ENCODE data around the gene HPS3.
"Not testable (repeated sequence)": the region's sequence is repeated elsewhere in the genome, so short reads cannot be mapped to it uniquely, and the experiment has no call there.

The HPS3 gene

DNA sequence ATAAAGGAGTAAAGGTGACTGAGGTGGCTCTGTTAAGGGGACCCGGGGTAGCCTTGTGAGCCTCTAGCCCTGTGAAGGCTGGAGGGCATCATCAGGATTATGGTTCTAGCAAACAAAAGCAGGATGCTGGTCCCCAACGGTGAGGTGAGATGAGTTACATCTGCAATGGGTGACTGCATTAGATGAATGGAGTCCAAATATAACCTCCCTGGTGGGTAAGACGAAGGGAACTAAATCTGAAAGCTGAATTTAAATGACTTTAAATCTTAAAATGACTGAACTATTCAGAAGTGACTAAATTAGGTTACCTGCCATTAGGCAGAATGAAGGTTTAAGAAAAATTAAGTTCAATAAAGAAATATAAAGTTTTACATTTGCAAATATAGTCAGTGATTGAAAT is 38.5 kb upstream of the HPS3 start:
- Histone ChIP-seq H3K4me1 (peaks cover 10% of the 10 kb centered on the region), H4K20me1 (no peaks in the 10 kb centered on the region; the same call in 1 of the 2 replicates), H3K4me2 (peak overlapping the region; percentile 17; the same call in 1 of the 2 replicates), H3K27me3 (no peaks in the 10 kb centered on the region), H3K9ac (no peak overlapping the region), H3K4me3 (no peak overlapping the region), H3K36me3 (no peaks in the 10 kb centered on the region), H3K27ac (no peak overlapping the region), H3K9me3 (peaks cover 6% of the 10 kb centered on the region; the same call in 1 of the 2 replicates)
- TF ChIP-seq Cebpa-rat (IDR thresholded peaks at IDR 0.05), result no peak

DNA sequence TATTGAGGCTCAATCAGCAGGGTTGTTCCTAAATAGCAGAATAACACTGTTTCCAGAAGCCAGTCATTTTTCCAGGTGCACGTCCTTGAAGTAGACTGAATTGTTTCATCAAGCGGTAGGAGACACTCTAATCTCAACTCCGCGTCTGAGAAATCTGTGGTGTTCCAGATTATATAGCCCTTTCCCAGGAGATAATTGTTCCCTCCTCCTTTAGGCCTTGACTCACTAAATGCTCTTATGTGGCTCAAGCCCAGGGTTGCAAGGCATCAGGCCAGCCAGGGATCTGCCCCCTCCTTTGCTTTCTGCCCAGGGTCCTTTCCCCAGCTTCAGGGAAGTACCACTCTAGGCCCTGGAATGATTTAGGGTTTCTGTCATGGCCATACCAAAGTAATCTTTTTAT is 37.5 kb upstream of the HPS3 start:
- TF ChIP-seq Cebpa-rat (IDR thresholded peaks at IDR 0.05), result no peak
- Histone ChIP-seq H3K27me3 (no peaks in the 10 kb centered on the region), H4K20me1 (no peaks in the 10 kb centered on the region), H3K4me1 (peaks cover 7% of the 10 kb centered on the region), H3K9ac (no peak overlapping the region), H3K9me3 (peaks cover 6% of the 10 kb centered on the region; the same call in 1 of the 2 replicates), H3K36me3 (no peaks in the 10 kb centered on the region), H3K4me3 (no peak overlapping the region), H3K4me2 (no peak overlapping the region), H3K27ac (no peak overlapping the region)

DNA sequence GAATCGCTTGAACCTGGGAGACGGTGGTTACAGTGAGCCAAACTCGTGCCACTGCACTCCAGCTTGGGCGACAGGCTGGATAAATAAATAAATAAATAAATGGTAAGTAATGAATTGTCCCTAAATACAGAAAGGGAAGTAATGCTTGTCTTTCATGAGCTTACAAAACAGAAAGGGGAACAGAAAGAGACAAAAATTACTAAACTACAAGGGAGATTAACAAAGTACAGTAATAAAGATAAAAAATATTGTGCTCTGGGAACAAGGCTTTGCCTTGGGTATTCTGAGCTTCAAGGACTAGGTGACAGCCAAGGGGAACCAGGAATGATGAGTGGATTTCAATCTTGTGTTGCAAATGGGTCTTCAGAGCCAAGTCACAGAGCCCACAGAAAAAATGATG is 34.0 kb upstream of the HPS3 start:
- H3K4me2 ChIP-seq, result no peak overlapping the region
- H3K4me1 ChIP-seq, result peaks cover 5% of the 10 kb centered on the region
- H3K4me3 ChIP-seq, result no peak overlapping the region
- H3K9ac ChIP-seq, result no peak overlapping the region
- no peaks in the 10 kb centered on the region for H4K20me1 ChIP-seq
- H3K27ac ChIP-seq, result no peak overlapping the region
- no peaks in the 10 kb centered on the region for H3K27me3 ChIP-seq
- no peaks in the 10 kb centered on the region for H3K9me3 ChIP-seq
- H3K36me3 ChIP-seq, result no peaks in the 10 kb centered on the region
- TF ChIP-seq Cebpa-rat (IDR thresholded peaks at IDR 0.05), result no peak

DNA sequence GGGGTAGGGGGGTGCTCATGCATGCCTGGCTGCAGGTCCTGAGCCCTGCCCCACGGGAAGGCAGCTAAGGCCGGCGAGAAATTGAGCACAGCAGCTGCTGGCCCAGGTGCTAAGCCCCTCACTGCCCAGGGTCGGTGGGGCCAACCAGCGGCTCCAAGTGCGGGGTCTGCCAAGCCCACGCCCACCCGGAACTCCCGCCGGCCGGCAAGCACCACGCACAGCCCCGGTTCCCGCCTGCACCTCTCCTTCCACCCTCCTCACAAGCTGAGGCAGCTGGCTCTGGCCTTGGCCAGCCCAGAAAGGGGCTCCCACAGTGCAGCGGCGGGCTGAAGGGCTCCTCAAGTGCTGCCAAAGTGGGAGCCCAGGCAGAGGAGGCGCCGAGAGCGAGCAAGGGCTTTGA is 31.5 kb upstream of the HPS3 start:
- H3K27ac ChIP-seq, H3K36me3 ChIP-seq, H4K20me1 ChIP-seq, H3K9me3 ChIP-seq, H3K27me3 ChIP-seq, H3K4me1 ChIP-seq, H3K9ac ChIP-seq, H3K4me3 ChIP-seq, H3K4me2 ChIP-seq: not testable (repeated sequence)

DNA sequence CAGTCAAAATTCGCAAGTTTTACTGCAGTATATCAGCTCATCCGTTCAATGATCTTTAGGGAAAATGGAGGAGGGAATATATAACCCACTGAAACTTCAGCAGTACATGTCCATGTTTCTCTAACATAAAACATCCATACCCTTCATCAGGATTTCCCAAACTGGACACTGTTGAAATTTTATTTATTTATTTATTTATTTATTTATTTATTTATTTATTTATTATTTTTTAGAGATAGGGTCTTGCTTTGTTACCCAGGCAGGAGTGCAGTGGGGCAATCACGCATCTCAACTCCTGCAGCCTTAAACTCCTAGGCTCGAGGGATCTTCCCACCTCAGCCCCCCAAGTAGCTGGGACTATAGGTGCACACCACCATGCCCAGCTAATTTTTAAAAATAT is 28.3 kb upstream of the HPS3 start:
- Histone ChIP-seq H3K4me1 (0 out of 2 replicates have a peak, but pooled peaks cover 4% of the 10 kb centered on the region), H3K4me3 (no peak overlapping the region), H3K9me3 (peaks cover 4% of the 10 kb centered on the region), H3K4me2 (no peak overlapping the region), H3K36me3 (no peaks in the 10 kb centered on the region), H4K20me1 (no peaks in the 10 kb centered on the region), H3K27ac (no peak overlapping the region), H3K9ac (no peak overlapping the region), H3K27me3 (no peaks in the 10 kb centered on the region)
- no peak for TF ChIP-seq Cebpa-rat (IDR thresholded peaks at IDR 0.05)

DNA sequence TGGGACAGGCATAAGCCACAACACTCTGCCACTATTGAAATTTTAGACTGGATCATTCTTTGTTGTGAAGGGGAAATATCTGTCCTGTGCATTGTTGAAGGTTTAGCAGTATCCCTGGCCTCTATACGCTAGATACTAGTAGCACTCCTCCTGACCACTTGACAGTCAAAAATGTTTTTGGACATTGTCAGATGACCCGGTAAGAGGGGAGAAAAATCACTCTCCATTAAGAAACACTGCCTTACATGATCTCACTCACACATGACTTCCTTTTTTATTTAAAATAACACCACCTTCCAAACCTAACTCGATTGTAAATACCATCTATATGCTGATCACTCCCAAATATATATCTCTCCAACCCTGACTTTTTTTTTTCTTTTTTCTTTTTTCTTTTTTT is 27.8 kb upstream of the HPS3 start:
- Histone ChIP-seq H4K20me1 (no peaks in the 10 kb centered on the region), H3K4me2 (no peak overlapping the region), H3K36me3 (no peaks in the 10 kb centered on the region), H3K4me3 (no peak overlapping the region), H3K4me1 (0 out of 2 replicates have a peak, but pooled peaks cover 4% of the 10 kb centered on the region), H3K9ac (no peak overlapping the region), H3K9me3 (peaks cover 9% of the 10 kb centered on the region), H3K27ac (no peak overlapping the region), H3K27me3 (no peaks in the 10 kb centered on the region)
- TF ChIP-seq Cebpa-rat (IDR thresholded peaks at IDR 0.05), result no peak

DNA sequence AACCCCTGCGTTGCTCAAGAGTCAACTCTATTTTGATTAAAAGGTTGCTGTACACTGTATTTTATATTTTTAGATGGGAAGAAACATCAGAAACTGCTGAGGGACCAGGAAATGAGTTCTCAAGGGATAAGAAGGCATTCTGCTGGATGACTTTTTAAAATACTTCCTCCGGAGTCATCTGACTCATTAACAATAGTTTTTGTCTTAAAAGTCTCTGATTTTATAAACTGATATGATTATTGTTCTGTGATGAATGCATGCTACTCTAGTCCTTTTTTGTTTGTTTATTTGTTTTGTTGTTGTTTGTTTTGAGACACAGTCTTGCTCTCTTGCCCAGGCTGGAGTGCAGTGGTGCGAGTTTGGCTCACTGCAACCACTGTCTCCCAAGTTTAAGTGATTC is 25.0 kb upstream of the HPS3 start:
- Histone ChIP-seq H3K27me3 (no peaks in the 10 kb centered on the region), H4K20me1 (no peaks in the 10 kb centered on the region), H3K4me2 (no peak overlapping the region), H3K27ac (no peak overlapping the region), H3K4me1 (0 out of 2 replicates have a peak, but pooled peaks cover 4% of the 10 kb centered on the region), H3K9me3 (peaks cover 22% of the 10 kb centered on the region), H3K9ac (no peak overlapping the region), H3K4me3 (no peak overlapping the region), H3K36me3 (no peaks in the 10 kb centered on the region)
- TF ChIP-seq Cebpa-rat (IDR thresholded peaks at IDR 0.05), result no peak

DNA sequence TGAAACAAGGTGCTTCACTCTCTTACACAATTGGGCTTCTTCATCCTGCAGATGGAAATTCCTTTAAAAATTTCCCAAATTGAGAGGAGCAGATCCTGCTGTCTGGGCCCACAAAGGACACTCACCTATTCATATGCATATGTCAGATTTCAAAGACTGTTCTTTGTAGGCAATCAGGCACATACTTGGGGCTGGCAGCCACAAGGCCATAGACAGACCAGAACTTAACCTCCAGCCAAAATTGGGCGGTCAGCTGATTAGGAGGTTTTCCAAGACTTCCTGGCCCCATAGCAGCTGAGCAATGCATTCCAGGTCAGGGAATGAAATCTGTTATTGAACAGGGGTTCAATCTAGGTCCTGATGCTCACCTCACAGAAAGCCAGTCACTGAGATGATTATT is 15.0 kb upstream of the HPS3 start:
- TF ChIP-seq Cebpa-rat (IDR thresholded peaks at IDR 0.05), result no peak

DNA sequence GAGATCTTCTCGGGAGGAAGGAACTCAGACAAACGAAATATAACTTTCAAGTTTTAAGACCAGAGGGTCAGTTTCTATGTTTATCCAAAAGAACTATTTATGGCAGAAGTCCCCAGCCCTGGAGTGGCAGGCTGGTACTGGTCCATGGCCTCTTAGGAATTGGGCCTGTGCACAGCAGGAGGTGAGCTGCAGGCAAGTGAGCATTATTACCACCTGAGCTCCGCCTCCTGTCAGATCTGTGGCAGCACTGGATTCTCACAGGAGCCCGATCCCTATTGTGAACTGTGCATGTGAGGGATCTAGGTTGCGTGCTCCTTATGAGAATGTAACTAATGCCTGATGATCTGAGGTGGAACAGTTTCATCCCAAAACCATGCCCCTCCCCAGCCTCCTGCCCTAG is 14.3 kb upstream of the HPS3 start:
- Histone ChIP-seq H3K4me3 (no peak overlapping the region), H3K4me2 (no peak overlapping the region), H3K4me1 (no peaks in the 10 kb centered on the region), H3K36me3 (no peaks in the 10 kb centered on the region), H3K9me3 (peaks cover 2% of the 10 kb centered on the region), H3K9ac (no peak overlapping the region), H3K27me3 (no peaks in the 10 kb centered on the region), H3K27ac (no peak overlapping the region), H4K20me1 (no peaks in the 10 kb centered on the region)
- no peak for TF ChIP-seq Cebpa-rat (IDR thresholded peaks at IDR 0.05)

More for the DNA sequence above, 15.0 kb upstream of the HPS3 start:
- Histone ChIP-seq H3K27ac (no peak overlapping the region), H3K9me3 (peaks cover 9% of the 10 kb centered on the region), H3K27me3 (no peaks in the 10 kb centered on the region), H3K4me1 (no peaks in the 10 kb centered on the region), H3K4me3 (no peak overlapping the region), H3K9ac (no peak overlapping the region), H3K36me3 (no peaks in the 10 kb centered on the region), H4K20me1 (no peaks in the 10 kb centered on the region), H3K4me2 (no peak overlapping the region)

DNA sequence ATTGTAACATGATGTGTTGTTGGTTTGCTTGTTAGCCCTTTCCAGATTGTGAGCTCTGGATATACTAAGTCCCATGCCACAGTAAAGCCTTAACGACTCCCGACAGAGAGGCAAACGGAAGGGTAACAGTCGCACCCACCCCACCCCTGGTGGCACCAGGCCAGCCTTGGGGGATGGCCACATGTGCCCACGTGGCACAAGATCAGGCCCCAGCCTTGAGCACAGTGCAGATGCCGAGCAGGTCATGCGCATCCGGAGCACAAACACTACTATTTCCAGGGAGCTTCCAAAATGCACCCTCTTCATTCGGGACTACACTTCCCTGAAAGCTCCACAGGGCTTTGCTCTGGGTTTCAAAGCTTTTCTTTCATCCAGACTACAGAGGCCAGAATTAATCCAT is 10.7 kb upstream of the HPS3 start:
- H3K27ac ChIP-seq, result no peak overlapping the region
- no peak for TF ChIP-seq Cebpa-rat (IDR thresholded peaks at IDR 0.05)
- H3K36me3 ChIP-seq, result no peaks in the 10 kb centered on the region
- H3K9me3 ChIP-seq, result no peaks in the 10 kb centered on the region
- no peaks in the 10 kb centered on the region for H3K27me3 ChIP-seq
- no peaks in the 10 kb centered on the region for H3K4me1 ChIP-seq
- H4K20me1 ChIP-seq, result no peaks in the 10 kb centered on the region
- H3K4me3 ChIP-seq, result no peak overlapping the region
- no peak overlapping the region for H3K4me2 ChIP-seq
- no peak overlapping the region for H3K9ac ChIP-seq

DNA sequence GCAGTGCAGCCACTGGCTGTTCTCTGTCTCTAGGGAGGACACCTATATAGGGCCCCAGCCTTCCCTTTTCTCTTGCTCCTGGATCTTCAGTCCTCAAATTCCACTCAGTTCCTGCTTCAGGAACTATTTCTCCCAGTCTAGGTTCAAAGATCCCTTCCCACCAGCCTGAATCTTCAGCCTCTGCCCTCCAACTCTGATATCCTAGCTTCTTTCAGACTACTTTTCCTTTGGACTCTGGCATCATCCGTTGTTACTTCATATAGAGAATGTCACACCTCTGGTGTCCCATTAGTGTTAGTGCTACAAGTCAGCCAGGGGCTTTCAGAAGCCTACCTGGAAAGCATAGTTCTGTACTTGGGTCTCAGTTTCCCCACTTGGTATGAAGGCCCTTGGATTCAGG is 10.0 kb upstream of the HPS3 start:
- H3K4me1 ChIP-seq, result no peaks in the 10 kb centered on the region
- no peak for TF ChIP-seq Cebpa-rat (IDR thresholded peaks at IDR 0.05)
- H3K27ac ChIP-seq, result no peak overlapping the region
- no peaks in the 10 kb centered on the region for H4K20me1 ChIP-seq
- H3K27me3 ChIP-seq, result no peaks in the 10 kb centered on the region
- H3K36me3 ChIP-seq, result no peaks in the 10 kb centered on the region
- H3K4me2 ChIP-seq, result no peak overlapping the region
- no peak overlapping the region for H3K9ac ChIP-seq
- no peaks in the 10 kb centered on the region for H3K9me3 ChIP-seq
- H3K4me3 ChIP-seq, result no peak overlapping the region

Data from BLaER1 (cell line).